ENCODE results near the gene NLE1.

The NLE1 gene

DNA sequence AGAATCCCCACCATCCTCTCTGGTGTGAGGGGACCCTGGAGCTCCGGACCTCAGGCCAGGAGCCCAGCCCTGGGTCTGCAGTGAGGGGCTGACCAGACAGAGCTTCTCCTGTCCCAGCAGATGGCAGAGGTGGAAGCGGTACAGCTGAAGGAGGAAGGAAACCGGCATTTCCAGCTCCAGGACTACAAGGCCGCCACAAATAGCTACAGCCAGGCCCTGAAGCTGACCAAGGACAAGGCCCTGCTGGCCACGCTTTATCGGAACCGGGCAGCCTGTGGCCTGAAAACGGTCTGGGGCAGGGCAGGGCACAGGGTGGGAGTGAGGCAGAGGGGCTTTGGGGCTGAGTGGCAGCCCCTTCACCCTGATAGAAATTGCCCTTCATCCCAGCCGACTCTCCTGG is 6.0 kb upstream of the NLE1 start:
- TF ChIP-seq SIN3A (IDR thresholded peaks at IDR 0.05; ENCODE audit: borderline replicate concordance, insufficient read depth, low read length) = no peak
- TF ChIP-seq, protein P1, sequence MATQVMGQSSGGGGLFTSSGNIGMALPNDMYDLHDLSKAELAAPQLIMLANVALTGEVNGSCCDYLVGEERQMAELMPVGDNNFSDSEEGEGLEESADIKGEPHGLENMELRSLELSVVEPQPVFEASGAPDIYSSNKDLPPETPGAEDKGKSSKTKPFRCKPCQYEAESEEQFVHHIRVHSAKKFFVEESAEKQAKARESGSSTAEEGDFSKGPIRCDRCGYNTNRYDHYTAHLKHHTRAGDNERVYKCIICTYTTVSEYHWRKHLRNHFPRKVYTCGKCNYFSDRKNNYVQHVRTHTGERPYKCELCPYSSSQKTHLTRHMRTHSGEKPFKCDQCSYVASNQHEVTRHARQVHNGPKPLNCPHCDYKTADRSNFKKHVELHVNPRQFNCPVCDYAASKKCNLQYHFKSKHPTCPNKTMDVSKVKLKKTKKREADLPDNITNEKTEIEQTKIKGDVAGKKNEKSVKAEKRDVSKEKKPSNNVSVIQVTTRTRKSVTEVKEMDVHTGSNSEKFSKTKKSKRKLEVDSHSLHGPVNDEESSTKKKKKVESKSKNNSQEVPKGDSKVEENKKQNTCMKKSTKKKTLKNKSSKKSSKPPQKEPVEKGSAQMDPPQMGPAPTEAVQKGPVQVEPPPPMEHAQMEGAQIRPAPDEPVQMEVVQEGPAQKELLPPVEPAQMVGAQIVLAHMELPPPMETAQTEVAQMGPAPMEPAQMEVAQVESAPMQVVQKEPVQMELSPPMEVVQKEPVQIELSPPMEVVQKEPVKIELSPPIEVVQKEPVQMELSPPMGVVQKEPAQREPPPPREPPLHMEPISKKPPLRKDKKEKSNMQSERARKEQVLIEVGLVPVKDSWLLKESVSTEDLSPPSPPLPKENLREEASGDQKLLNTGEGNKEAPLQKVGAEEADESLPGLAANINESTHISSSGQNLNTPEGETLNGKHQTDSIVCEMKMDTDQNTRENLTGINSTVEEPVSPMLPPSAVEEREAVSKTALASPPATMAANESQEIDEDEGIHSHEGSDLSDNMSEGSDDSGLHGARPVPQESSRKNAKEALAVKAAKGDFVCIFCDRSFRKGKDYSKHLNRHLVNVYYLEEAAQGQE (IDR thresholded peaks at IDR 0.05; ENCODE audit: insufficient read depth in 1 of 2, low read depth in 2 of 2, low read length in 2 of 2) = no peak
- no peak for TF ChIP-seq POLR2AphosphoS5 (IDR thresholded peaks at IDR 0.05; ENCODE audit: low read depth, low read length)
- TF ChIP-seq FOXP2 (optimal IDR thresholded peaks at IDR 0.05; ENCODE audit: borderline replicate concordance, extremely low read depth, extremely low read length, insufficient read depth) = no peak
- no peak for TF ChIP-seq TAF1 (IDR thresholded peaks at IDR 0.05; ENCODE audit: borderline replicate concordance, insufficient read depth, low read length)

DNA sequence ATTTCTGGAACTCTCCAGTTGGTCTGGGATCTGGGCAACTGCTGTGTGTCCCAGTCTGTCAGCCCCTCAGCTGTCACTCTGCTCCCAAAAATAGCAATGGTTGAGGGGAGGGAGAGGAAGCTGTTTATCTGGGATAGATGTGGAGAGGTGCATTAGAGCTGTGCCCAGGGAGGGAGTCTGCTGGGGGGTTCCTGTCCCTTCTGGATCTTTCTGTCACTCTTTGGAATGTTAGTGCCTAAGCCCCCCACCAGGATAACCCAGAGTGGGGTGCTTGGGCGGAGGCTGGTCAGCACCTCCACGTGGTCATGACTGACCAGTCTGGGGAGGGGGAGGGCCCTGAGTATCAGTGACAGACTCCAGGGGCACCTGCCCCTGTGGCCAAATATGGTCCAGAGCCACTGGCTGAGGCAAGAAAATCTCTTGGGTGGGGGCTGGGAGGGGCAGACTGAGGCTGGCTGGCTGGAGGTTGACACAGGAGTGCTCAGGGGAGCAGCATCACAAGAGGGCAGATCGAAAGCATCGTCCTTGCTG is 5.3 kb upstream of the NLE1 start, which contains the start of gene UNC45B:
Gene UNC45B, plus strand, starts transcription at position 443 of the 531 bp plus-strand sequence. CDS start 447 bp downstream, outside the sequence.
- no peak for TF ChIP-seq POLR2AphosphoS5 (IDR thresholded peaks at IDR 0.05; ENCODE audit: low read depth, low read length)

DNA sequence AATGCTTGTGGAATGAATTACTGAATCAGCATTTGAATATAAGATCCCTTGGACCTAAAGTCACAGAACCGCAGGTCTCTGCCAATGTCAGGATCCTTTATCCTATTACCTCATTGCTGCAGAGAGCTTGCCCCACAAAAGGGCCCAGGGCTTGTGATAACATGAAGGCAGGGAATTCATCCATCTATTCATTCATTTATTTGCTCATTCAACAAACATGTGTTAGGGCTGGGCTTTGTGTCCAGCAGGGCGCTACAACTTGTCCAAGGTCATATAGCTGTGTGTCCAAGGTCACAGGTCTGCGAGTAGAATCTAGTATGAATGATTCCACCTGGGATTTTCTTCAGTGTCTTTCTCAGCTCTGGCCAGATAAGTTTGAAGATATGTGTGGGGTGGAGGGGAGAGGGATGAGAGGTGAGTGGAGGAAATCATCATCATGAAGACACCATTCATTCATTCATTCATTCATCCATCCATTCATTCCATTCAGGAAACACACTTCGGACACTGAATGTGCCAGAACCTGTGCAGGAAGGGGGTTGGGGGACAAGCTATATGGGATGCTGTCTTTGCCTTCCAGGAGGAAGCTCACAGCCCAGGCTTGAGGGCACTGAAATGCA is 4.2 kb upstream of the NLE1 start:
- TF ChIP-seq, protein P1 (IDR thresholded peaks at IDR 0.05; ENCODE audit: insufficient read depth in 1 of 2, low read depth in 2 of 2, low read length in 2 of 2) = no peak
- TF ChIP-seq TAF1 (IDR thresholded peaks at IDR 0.05; ENCODE audit: borderline replicate concordance, insufficient read depth, low read length) (no peak), POLR2AphosphoS5 (IDR thresholded peaks at IDR 0.05; ENCODE audit: low read depth, low read length) (no peak), SIN3A (IDR thresholded peaks at IDR 0.05; ENCODE audit: borderline replicate concordance, insufficient read depth, low read length) (no peak), FOXP2 (optimal IDR thresholded peaks at IDR 0.05; ENCODE audit: borderline replicate concordance, extremely low read depth, extremely low read length, insufficient read depth) (no peak)

- no peak for TF ChIP-seq POLR2AphosphoS5 (IDR thresholded peaks at IDR 0.05; ENCODE audit: low read depth, low read length)
- no peak for TF ChIP-seq FOXP2 (optimal IDR thresholded peaks at IDR 0.05; ENCODE audit: borderline replicate concordance, extremely low read depth, extremely low read length, insufficient read depth)
- TF ChIP-seq, protein P1 (IDR thresholded peaks at IDR 0.05; ENCODE audit: insufficient read depth in 1 of 2, low read depth in 2 of 2, low read length in 2 of 2) = no peak
- TF ChIP-seq TAF1 (IDR thresholded peaks at IDR 0.05; ENCODE audit: borderline replicate concordance, insufficient read depth, low read length) = no peak
- TF ChIP-seq SIN3A (IDR thresholded peaks at IDR 0.05; ENCODE audit: borderline replicate concordance, insufficient read depth, low read length) = no peak
These were observed 2.7 kb upstream of the NLE1 start for GRCh38 chr17:35144840-35145239.

GRCh38 chr17:35142467-35142796 is 329 bp upstream of the NLE1 start:
- no peak for TF ChIP-seq POLR2AphosphoS5 (IDR thresholded peaks at IDR 0.05; ENCODE audit: low read depth, low read length)
- TF ChIP-seq SIN3A (IDR thresholded peaks at IDR 0.05; ENCODE audit: borderline replicate concordance, insufficient read depth, low read length) = no peak
- TF ChIP-seq, protein P1 (IDR thresholded peaks at IDR 0.05; ENCODE audit: insufficient read depth in 1 of 2, low read depth in 2 of 2, low read length in 2 of 2) = no peak
- TF ChIP-seq TAF1 (IDR thresholded peaks at IDR 0.05; ENCODE audit: borderline replicate concordance, insufficient read depth, low read length) = no peak
- no peak for TF ChIP-seq FOXP2 (optimal IDR thresholded peaks at IDR 0.05; ENCODE audit: borderline replicate concordance, extremely low read depth, extremely low read length, insufficient read depth)
